K562 (cell line): ENCODE results near the gene RTP5.

Source experiments
- TEAD4 ChIP-seq, 2 experiments: sonication (generic) in 1 of 2; formaldehyde crosslinking in 1 of 2; IDR thresholded peaks; 2 replicates each; pipeline versions ENCODE4 v1.6.1 to v1.8.0; 2012 to 2022; ENCODE audit warnings: borderline replicate concordance in 1 of 2, inconsistent platforms in 1 of 2, low read length in 1 of 2, mild to moderate bottlenecking in 1 of 2, missing genetic modification reagents in 1 of 2
- YBX1 ChIP-seq: fragments of 450-650 bp; IDR thresholded peaks from 2 replicates; pipeline ENCODE4 v1.7.1; 2016; ENCODE audit warnings: mild to moderate bottlenecking
- ZFPM2 ChIP-seq: fragments of 250-450 bp; sonication (Bioruptor Pico); IDR thresholded peaks from 2 replicates; pipeline ENCODE4 v1.5.1; 2022; ENCODE audit warnings: mild to moderate bottlenecking
- ZNF134 ChIP-seq: fragments of 250-450 bp; sonication (Bioruptor Pico); conservative IDR thresholded peaks from 2 replicates; pipeline ENCODE4 v1.4.0; 2020
- TF ChIP-seq, protein P1 (sequence below), 3 experiments: IDR thresholded peaks in 2 of 3; conservative IDR thresholded peaks in 1 of 3; 2 replicates each; pipeline ENCODE4 v1.5.1; 2011 to 2012; ENCODE audit warnings: low read length in 3 of 3, mild to moderate bottlenecking in 3 of 3, control low read depth in 2 of 3, improper control_type of control experiment in 1 of 3, inconsistent platforms in 1 of 3, low read depth in 1 of 3, mixed read lengths in 1 of 3, moderate library complexity in 1 of 3; ENCODE audit not compliant: insufficient read depth in 2 of 3
- TF ChIP-seq, protein P2 (sequence below): sonication (generic); formaldehyde crosslinking; IDR thresholded peaks from 2 replicates; pipeline ENCODE4 v1.4.0; 2020; ENCODE audit warnings: mild to moderate bottlenecking, missing genetic modification reagents

DNA sequence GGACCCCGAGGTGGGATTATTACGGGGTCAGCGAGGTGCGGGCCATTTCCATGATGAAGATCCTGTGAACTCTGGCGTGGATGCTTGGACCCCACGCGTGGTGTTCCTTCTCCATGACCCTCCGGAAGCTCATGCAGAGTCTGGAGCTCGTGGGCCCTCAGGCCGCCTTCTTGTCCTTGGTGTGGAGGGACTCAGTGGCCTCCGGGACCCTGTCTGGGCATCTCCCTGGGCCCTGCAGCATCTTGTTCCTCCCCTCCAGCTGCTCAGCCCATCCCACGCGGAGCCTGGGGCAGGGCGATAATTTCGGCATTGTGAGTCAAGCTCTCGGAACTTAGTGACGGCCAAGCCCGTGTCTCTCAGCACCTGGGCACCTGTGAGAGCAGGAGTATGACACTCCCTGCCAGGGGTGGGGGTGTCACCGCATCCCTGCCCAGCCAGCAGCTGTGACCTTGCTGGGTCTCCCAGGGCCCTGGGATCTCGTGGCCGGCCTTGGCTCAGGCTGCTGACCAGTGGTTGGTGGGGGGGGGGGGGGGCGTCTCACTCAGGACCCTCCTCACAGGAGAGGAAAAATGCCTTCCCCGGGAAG lies 24.6 kb downstream of the RTP5 start:
- TF ChIP-seq TEAD4 (IDR thresholded peaks at IDR 0.05; ENCODE audit: low read length) = no peak
- TF ChIP-seq TEAD4 (CRISPR knock-in tag; IDR thresholded peaks at IDR 0.05; ENCODE audit: borderline replicate concordance) = no peak
- TF ChIP-seq, protein P1, sequence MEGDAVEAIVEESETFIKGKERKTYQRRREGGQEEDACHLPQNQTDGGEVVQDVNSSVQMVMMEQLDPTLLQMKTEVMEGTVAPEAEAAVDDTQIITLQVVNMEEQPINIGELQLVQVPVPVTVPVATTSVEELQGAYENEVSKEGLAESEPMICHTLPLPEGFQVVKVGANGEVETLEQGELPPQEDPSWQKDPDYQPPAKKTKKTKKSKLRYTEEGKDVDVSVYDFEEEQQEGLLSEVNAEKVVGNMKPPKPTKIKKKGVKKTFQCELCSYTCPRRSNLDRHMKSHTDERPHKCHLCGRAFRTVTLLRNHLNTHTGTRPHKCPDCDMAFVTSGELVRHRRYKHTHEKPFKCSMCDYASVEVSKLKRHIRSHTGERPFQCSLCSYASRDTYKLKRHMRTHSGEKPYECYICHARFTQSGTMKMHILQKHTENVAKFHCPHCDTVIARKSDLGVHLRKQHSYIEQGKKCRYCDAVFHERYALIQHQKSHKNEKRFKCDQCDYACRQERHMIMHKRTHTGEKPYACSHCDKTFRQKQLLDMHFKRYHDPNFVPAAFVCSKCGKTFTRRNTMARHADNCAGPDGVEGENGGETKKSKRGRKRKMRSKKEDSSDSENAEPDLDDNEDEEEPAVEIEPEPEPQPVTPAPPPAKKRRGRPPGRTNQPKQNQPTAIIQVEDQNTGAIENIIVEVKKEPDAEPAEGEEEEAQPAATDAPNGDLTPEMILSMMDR (IDR thresholded peaks at IDR 0.05 in 2 of 3, conservative IDR thresholded peaks at IDR 0.05 in 1 of 3; ENCODE audit: insufficient read depth in 2 of 3, low read depth in 1 of 3, low read length in 3 of 3) = no peak
- TF ChIP-seq, protein P2, sequence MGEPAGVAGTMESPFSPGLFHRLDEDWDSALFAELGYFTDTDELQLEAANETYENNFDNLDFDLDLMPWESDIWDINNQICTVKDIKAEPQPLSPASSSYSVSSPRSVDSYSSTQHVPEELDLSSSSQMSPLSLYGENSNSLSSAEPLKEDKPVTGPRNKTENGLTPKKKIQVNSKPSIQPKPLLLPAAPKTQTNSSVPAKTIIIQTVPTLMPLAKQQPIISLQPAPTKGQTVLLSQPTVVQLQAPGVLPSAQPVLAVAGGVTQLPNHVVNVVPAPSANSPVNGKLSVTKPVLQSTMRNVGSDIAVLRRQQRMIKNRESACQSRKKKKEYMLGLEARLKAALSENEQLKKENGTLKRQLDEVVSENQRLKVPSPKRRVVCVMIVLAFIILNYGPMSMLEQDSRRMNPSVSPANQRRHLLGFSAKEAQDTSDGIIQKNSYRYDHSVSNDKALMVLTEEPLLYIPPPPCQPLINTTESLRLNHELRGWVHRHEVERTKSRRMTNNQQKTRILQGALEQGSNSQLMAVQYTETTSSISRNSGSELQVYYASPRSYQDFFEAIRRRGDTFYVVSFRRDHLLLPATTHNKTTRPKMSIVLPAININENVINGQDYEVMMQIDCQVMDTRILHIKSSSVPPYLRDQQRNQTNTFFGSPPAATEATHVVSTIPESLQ (CRISPR knock-in tag) = no peak
- TF ChIP-seq YBX1 = no peak
- TF ChIP-seq ZFPM2 (CRISPR knock-in tag) = no peak
- no peak for TF ChIP-seq ZNF134 (CRISPR knock-in tag)
